HepG2 (cell line): ENCODE measurements around the gene SLC35A1. TPM values are rescaled to one million over a fixed set of nuclear protein-coding genes. Genes with fewer than 3 reads are reported as not detected.

Experiments used
- ATF7 ChIP-seq, 2 experiments: fragments of 450-650 bp in 1 of 2; sonication (generic) in 1 of 2; formaldehyde crosslinking in 1 of 2; IDR thresholded peaks; 2 replicates each; pipeline versions ENCODE4 v1.4.0 to v1.6.1; 2016 to 2020; ENCODE audit warnings: antibody characterized with exemption in 1 of 2, mild to moderate bottlenecking in 1 of 2, missing genetic modification reagents in 1 of 2
- CENPT ChIP-seq: sonication (generic); formaldehyde crosslinking; IDR thresholded peaks from 2 replicates; pipeline ENCODE4 v1.8.0; 2022; ENCODE audit warnings: low read depth, mild to moderate bottlenecking, moderate library complexity, missing genetic modification reagents
- CHD2 ChIP-seq: IDR thresholded peaks from 2 replicates; pipeline ENCODE4 v1.6.1; 2011; ENCODE audit warnings: low read depth, low read length, improper control_type of control experiment
- FOXJ3 ChIP-seq: sonication (generic); formaldehyde crosslinking; IDR thresholded peaks from 2 replicates; pipeline ENCODE4 v1.4.0; 2020; ENCODE audit warnings: missing genetic modification reagents, mild to moderate bottlenecking, borderline replicate concordance
- HHEX ChIP-seq: IDR thresholded peaks from 2 replicates; pipeline ENCODE4 v1.6.1; 2016; ENCODE audit warnings: control low read depth
- JUND ChIP-seq: sonication (generic); formaldehyde crosslinking; IDR thresholded peaks from 2 replicates; pipeline ENCODE4 v1.8.0; 2022; ENCODE audit warnings: mild to moderate bottlenecking, missing genetic modification reagents
- KLF6 ChIP-seq: IDR thresholded peaks from 2 replicates; pipeline ENCODE4 v1.8.0; 2016; ENCODE audit warnings: missing biosample characterization, missing genetic modification reagents
- NFYB ChIP-seq: sonication (generic); formaldehyde crosslinking; IDR thresholded peaks from 2 replicates; pipeline ENCODE4 v1.4.0; 2020; ENCODE audit warnings: missing genetic modification reagents
- NRL ChIP-seq: sonication (generic); formaldehyde crosslinking; IDR thresholded peaks from 2 replicates; pipeline ENCODE4 v1.5.0; 2020; ENCODE audit warnings: missing genetic modification reagents, mild to moderate bottlenecking, moderate library complexity, borderline replicate concordance
- PAF1 ChIP-seq: IDR thresholded peaks from 2 replicates; pipeline ENCODE4 v1.6.1; 2016; ENCODE audit warnings: missing genetic modification reagents, missing compliant biosample characterization
- SCMH1 ChIP-seq: sonication (generic); formaldehyde crosslinking; IDR thresholded peaks from 2 replicates; pipeline ENCODE4 v1.9.0; 2021; ENCODE audit warnings: missing genetic modification reagents, mild to moderate bottlenecking, borderline replicate concordance
- SP1 ChIP-seq, 2 experiments: fragments of 450-650 bp in 1 of 2; sonication (generic) in 1 of 2; formaldehyde crosslinking in 1 of 2; IDR thresholded peaks; 2 replicates each; pipeline versions ENCODE4 v1.4.0 to v1.6.1; 2016 to 2020; ENCODE audit warnings: missing genetic modification reagents in 1 of 2
- TARDBP ChIP-seq: sonication (generic); formaldehyde crosslinking; IDR thresholded peaks from 2 replicates; pipeline ENCODE4 v1.8.0; 2022; ENCODE audit warnings: mild to moderate bottlenecking, missing genetic modification reagents
- ZBTB34 ChIP-seq: sonication (generic); formaldehyde crosslinking; IDR thresholded peaks from 2 replicates; pipeline ENCODE4 v1.8.0; 2022; ENCODE audit warnings: mild to moderate bottlenecking, missing genetic modification reagents
- ZNF614 ChIP-seq: IDR thresholded peaks from 2 replicates; pipeline ENCODE4 v1.6.1; 2018; ENCODE audit warnings: missing biosample characterization, missing genetic modification reagents, inconsistent platforms, borderline replicate concordance
- ZNF761 ChIP-seq: sonication (generic); formaldehyde crosslinking; conservative IDR thresholded peaks from 2 replicates; pipeline ENCODE4 v1.4.0; 2020; ENCODE audit warnings: mild to moderate bottlenecking, missing genetic modification reagents
- ZNF788 ChIP-seq: sonication (generic); formaldehyde crosslinking; IDR thresholded peaks from 2 replicates; pipeline ENCODE4 v1.5.0; 2020; ENCODE audit warnings: mild to moderate bottlenecking, missing genetic modification reagents, borderline replicate concordance
- ZNF891 ChIP-seq: sonication (generic); formaldehyde crosslinking; IDR thresholded peaks from 2 replicates; pipeline ENCODE4 v1.5.0; 2020; ENCODE audit warnings: mild to moderate bottlenecking, missing genetic modification reagents
- polyA plus RNA-seq, 8 experiments: library from polyadenylated mRNA; depleted of rRNA in 3 of 8; stranded (reverse) in 7 of 8; unstranded in 1 of 8; fragments of >200 nt; fragmentation: Illumina TruSeq in 4 of 8; extraction: Trizol in 4 of 8; gene quantifications; 2 replicates each; pipeline versions ENCODE4 v1.2.1 to v1.2.3, GENCODE V29; 2011 to 2016; ENCODE audit warnings: low read depth in 4 of 8, missing spikeins in 1 of 8, mixed read lengths in 1 of 8; ENCODE audit not compliant: insufficient read depth in 1 of 8
- total RNA-seq, 5 experiments: library from RNA; depleted of rRNA; stranded (reverse); fragments of >200 nt; fragmentation: Illumina TruSeq; extraction: Trizol; gene quantifications; 2 replicates each; pipeline ENCODE4 v1.2.3, GENCODE V29; 2016; ENCODE audit warnings: low read depth in 1 of 5
- TF ChIP-seq, protein P1 (sequence below): sonication (generic); formaldehyde crosslinking; IDR thresholded peaks from 2 replicates; pipeline ENCODE4 v1.4.0; 2020; ENCODE audit warnings: mild to moderate bottlenecking, missing genetic modification reagents
- TF ChIP-seq, protein P2 (sequence below): sonication (generic); formaldehyde crosslinking; IDR thresholded peaks from 2 replicates; pipeline ENCODE4 v1.4.0; 2020; ENCODE audit warnings: missing genetic modification reagents, borderline replicate concordance
- TF ChIP-seq, protein P3 (sequence below): sonication (generic); formaldehyde crosslinking; IDR thresholded peaks from 2 replicates; pipeline ENCODE4 v1.5.1; 2020; ENCODE audit warnings: missing genetic modification reagents, mild to moderate bottlenecking, borderline replicate concordance

Gene SLC35A1
- total and polyA plus RNA-seq, 2 of the 13 experiments (the other 11 are each of a cell fraction or from before 2014, with no cell fraction given) = 24.8 to 25.1 TPM

- TF ChIP-seq ATF7 (IDR thresholded peaks at IDR 0.05) (no peak), ATF7 (CRISPR knock-in tag; IDR thresholded peaks at IDR 0.05) (no peak), SCMH1 (CRISPR knock-in tag) (no peak), ZNF761 (no peak), CENPT (CRISPR knock-in tag) (no peak), ZBTB34 (CRISPR knock-in tag) (no peak), PAF1 (CRISPR knock-in tag) (no peak), TARDBP (no peak), NRL (CRISPR knock-in tag) (no peak), NFYB (CRISPR knock-in tag) (no peak), ZNF614 (CRISPR knock-in tag) (no peak), KLF6 (CRISPR knock-in tag) (peak; percentile 90), ZNF891 (no peak), CHD2 (no peak), SP1 (IDR thresholded peaks at IDR 0.05) (no peak), SP1 (CRISPR knock-in tag; IDR thresholded peaks at IDR 0.05) (no peak), JUND (0 out of 2 replicates have a peak, but pooled peaks have one; percentile 23), ZNF788 (CRISPR knock-in tag) (no peak), FOXJ3 (no peak), HHEX (CRISPR knock-in tag) (no peak)
- TF ChIP-seq, protein P1, sequence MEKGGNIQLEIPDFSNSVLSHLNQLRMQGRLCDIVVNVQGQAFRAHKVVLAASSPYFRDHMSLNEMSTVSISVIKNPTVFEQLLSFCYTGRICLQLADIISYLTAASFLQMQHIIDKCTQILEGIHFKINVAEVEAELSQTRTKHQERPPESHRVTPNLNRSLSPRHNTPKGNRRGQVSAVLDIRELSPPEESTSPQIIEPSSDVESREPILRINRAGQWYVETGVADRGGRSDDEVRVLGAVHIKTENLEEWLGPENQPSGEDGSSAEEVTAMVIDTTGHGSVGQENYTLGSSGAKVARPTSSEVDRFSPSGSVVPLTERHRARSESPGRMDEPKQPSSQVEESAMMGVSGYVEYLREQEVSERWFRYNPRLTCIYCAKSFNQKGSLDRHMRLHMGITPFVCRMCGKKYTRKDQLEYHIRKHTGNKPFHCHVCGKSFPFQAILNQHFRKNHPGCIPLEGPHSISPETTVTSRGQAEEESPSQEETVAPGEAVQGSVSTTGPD = no peak
- TF ChIP-seq, protein P2, sequence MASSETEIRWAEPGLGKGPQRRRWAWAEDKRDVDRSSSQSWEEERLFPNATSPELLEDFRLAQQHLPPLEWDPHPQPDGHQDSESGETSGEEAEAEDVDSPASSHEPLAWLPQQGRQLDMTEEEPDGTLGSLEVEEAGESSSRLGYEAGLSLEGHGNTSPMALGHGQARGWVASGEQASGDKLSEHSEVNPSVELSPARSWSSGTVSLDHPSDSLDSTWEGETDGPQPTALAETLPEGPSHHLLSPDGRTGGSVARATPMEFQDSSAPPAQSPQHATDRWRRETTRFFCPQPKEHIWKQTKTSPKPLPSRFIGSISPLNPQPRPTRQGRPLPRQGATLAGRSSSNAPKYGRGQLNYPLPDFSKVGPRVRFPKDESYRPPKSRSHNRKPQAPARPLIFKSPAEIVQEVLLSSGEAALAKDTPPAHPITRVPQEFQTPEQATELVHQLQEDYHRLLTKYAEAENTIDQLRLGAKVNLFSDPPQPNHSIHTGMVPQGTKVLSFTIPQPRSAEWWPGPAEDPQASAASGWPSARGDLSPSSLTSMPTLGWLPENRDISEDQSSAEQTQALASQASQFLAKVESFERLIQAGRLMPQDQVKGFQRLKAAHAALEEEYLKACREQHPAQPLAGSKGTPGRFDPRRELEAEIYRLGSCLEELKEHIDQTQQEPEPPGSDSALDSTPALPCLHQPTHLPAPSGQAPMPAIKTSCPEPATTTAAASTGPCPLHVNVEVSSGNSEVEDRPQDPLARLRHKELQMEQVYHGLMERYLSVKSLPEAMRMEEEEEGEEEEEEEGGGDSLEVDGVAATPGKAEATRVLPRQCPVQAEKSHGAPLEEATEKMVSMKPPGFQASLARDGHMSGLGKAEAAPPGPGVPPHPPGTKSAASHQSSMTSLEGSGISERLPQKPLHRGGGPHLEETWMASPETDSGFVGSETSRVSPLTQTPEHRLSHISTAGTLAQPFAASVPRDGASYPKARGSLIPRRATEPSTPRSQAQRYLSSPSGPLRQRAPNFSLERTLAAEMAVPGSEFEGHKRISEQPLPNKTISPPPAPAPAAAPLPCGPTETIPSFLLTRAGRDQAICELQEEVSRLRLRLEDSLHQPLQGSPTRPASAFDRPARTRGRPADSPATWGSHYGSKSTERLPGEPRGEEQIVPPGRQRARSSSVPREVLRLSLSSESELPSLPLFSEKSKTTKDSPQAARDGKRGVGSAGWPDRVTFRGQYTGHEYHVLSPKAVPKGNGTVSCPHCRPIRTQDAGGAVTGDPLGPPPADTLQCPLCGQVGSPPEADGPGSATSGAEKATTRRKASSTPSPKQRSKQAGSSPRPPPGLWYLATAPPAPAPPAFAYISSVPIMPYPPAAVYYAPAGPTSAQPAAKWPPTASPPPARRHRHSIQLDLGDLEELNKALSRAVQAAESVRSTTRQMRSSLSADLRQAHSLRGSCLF (CRISPR knock-in tag) = no peak
- TF ChIP-seq, protein P3, sequence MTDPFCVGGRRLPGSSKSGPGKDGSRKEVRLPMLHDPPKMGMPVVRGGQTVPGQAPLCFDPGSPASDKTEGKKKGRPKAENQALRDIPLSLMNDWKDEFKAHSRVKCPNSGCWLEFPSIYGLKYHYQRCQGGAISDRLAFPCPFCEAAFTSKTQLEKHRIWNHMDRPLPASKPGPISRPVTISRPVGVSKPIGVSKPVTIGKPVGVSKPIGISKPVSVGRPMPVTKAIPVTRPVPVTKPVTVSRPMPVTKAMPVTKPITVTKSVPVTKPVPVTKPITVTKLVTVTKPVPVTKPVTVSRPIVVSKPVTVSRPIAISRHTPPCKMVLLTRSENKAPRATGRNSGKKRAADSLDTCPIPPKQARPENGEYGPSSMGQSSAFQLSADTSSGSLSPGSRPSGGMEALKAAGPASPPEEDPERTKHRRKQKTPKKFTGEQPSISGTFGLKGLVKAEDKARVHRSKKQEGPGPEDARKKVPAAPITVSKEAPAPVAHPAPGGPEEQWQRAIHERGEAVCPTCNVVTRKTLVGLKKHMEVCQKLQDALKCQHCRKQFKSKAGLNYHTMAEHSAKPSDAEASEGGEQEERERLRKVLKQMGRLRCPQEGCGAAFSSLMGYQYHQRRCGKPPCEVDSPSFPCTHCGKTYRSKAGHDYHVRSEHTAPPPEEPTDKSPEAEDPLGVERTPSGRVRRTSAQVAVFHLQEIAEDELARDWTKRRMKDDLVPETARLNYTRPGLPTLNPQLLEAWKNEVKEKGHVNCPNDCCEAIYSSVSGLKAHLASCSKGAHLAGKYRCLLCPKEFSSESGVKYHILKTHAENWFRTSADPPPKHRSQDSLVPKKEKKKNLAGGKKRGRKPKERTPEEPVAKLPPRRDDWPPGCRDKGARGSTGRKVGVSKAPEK (CRISPR knock-in tag) = no peak
These were observed 36.3 kb upstream of the SLC35A1 start (continued) for GRCh38 chr6:87436435-87436834.
